GM18861 (cell line): ENCODE results near the gene INPP5K.
"Not testable (repeated sequence)": the region's sequence is repeated elsewhere in the genome, so short reads cannot be mapped to it uniquely, and the experiment has no call there.

Experiments
- ATAC-seq: cut with Tn5 transposase; IDR thresholded peaks from one replicate; pipeline ENCODE4 v1.9.1; 2021; ENCODE audit not compliant: unreplicated experiment

INPP5K gene

GRCh38 chr17:1508709-1509108, 7.7 kb downstream of the INPP5K start:
- ATAC-seq: not testable (repeated sequence)

GRCh38 chr17:1506649-1507267, 9.7 kb downstream of the INPP5K start:
- ATAC-seq: no peak

GRCh38 chr17:1505586-1505985, 10.8 kb downstream of the INPP5K start:
- ATAC-seq: no peak

GRCh38 chr17:1504866-1505265, 11.5 kb downstream of the INPP5K start:
- no peak for ATAC-seq

GRCh38 chr17:1503699-1504098, 12.7 kb downstream of the INPP5K start:
- no peak for ATAC-seq

GRCh38 chr17:1498869-1499268, 17.5 kb downstream of the INPP5K start:
- ATAC-seq: no peak

GRCh38 chr17:1498233-1498632, 18.2 kb downstream of the INPP5K start:
- ATAC-seq: no peak

- no peak for ATAC-seq
Observed at GRCh38 chr17:1497831-1498230, 18.6 kb downstream of the INPP5K start.

- no peak for ATAC-seq
Observed at GRCh38 chr17:1496869-1497268, 19.5 kb downstream of the INPP5K start.

GRCh38 chr17:1495265-1495989, 21.0 kb downstream of the INPP5K start:
- no peak for ATAC-seq

GRCh38 chr17:1494736-1495253, 21.6 kb downstream of the INPP5K start:
- no peak for ATAC-seq

- no peak for ATAC-seq
Observed at GRCh38 chr17:1494203-1494602, 22.2 kb downstream of the INPP5K start.

GRCh38 chr17:1493291-1493980, 23.0 kb downstream of the INPP5K start:
- no peak for ATAC-seq

- no peak for ATAC-seq
Observed at GRCh38 chr17:1492249-1493206, 23.9 kb downstream of the INPP5K start, which contains the start of gene MYO1C. MYO1C (minus strand) TSS chr17:1492686; CDS start chr17:1492487, 199 bp downstream.

GRCh38 chr17:1491443-1492248, 24.8 kb downstream of the INPP5K start:
- no peak for ATAC-seq

GRCh38 chr17:1490643-1491442, 25.6 kb downstream of the INPP5K start:
- no peak for ATAC-seq

GRCh38 chr17:1488826-1489270, 27.6 kb downstream of the INPP5K start:
- no peak for ATAC-seq

- ATAC-seq: no peak
Observed at GRCh38 chr17:1487939-1488825, 28.2 kb downstream of the INPP5K start.
